ENCODE data around the gene PPP1R27. TPM values are rescaled to one million over a fixed set of nuclear protein-coding genes. Genes with fewer than 3 reads are reported as not detected.

The PPP1R27 gene
- total RNA-seq, 1 donor from 2014 or later, result not detected

- H3K4me1 Mint-ChIP-seq (ENCODE audit: unreplicated experiment), result peaks cover 7% of the 10 kb centered on the region
- TF ChIP-seq, protein P1, sequence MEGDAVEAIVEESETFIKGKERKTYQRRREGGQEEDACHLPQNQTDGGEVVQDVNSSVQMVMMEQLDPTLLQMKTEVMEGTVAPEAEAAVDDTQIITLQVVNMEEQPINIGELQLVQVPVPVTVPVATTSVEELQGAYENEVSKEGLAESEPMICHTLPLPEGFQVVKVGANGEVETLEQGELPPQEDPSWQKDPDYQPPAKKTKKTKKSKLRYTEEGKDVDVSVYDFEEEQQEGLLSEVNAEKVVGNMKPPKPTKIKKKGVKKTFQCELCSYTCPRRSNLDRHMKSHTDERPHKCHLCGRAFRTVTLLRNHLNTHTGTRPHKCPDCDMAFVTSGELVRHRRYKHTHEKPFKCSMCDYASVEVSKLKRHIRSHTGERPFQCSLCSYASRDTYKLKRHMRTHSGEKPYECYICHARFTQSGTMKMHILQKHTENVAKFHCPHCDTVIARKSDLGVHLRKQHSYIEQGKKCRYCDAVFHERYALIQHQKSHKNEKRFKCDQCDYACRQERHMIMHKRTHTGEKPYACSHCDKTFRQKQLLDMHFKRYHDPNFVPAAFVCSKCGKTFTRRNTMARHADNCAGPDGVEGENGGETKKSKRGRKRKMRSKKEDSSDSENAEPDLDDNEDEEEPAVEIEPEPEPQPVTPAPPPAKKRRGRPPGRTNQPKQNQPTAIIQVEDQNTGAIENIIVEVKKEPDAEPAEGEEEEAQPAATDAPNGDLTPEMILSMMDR (conservative IDR thresholded peaks at IDR 0.05), result no peak
- H3K9me3 Mint-ChIP-seq, result no peaks in the 10 kb centered on the region
- H3K27ac Mint-ChIP-seq, result no peak overlapping the region
- H3K36me3 Mint-ChIP-seq, result no peaks in the 10 kb centered on the region
- peaks cover 16% of the 10 kb centered on the region for H3K27me3 Mint-ChIP-seq
- no peak overlapping the region for H3K4me3 Mint-ChIP-seq
- DNase-seq (ENCODE audit: extremely low spot score, unreplicated experiment), result no peak
These were observed 21.5 kb downstream of the PPP1R27 start for GRCh38 chr17:81813371-81813684.

DNA sequence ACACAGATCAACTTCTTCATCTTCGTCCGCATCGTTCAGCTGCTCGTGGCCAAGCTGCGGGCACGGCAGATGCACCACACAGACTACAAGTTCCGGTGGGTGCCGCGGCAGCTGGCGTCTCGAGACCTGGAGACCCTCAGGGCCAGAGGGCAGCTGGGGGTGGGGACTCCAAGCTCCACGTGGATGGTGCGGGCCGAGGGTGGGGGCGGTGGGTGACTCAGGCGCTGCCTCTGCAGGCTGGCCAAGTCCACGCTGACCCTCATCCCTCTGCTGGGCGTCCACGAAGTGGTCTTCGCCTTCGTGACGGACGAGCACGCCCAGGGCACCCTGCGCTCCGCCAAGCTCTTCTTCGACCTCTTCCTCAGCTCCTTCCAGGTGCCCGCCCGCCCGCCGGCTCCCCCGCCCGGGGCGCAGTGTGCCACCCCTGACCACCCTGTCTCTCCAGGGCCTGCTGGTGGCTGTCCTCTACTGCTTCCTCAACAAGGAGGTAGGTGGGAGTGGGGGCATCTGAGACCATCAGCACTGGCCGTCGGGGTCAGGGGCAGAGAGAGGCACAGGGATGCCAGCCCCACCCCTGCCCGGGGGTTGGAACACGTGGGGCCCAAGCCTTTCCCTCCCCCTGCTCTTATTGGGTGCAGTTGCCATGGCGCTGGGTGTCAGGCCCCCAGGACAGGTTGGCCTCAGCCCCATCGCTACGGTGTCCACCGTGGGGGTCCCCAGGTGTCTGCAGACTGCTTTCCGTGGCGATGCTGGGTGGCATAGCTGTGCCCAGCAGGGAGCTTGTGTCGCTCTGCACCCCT, 22.1 kb downstream of the PPP1R27 start:
- no peak for DNase-seq (ENCODE audit: extremely low spot score, unreplicated experiment)
- Mint-ChIP-seq H3K36me3 (no peaks in the 10 kb centered on the region), H3K27me3 (peaks cover 19% of the 10 kb centered on the region), H3K27ac (no peak overlapping the region), H3K4me3 (no peak overlapping the region), H3K4me1 (ENCODE audit: unreplicated experiment) (peaks cover 4% of the 10 kb centered on the region), H3K9me3 (no peaks in the 10 kb centered on the region)
- TF ChIP-seq, protein P1 (conservative IDR thresholded peaks at IDR 0.05), result no peak

DNA sequence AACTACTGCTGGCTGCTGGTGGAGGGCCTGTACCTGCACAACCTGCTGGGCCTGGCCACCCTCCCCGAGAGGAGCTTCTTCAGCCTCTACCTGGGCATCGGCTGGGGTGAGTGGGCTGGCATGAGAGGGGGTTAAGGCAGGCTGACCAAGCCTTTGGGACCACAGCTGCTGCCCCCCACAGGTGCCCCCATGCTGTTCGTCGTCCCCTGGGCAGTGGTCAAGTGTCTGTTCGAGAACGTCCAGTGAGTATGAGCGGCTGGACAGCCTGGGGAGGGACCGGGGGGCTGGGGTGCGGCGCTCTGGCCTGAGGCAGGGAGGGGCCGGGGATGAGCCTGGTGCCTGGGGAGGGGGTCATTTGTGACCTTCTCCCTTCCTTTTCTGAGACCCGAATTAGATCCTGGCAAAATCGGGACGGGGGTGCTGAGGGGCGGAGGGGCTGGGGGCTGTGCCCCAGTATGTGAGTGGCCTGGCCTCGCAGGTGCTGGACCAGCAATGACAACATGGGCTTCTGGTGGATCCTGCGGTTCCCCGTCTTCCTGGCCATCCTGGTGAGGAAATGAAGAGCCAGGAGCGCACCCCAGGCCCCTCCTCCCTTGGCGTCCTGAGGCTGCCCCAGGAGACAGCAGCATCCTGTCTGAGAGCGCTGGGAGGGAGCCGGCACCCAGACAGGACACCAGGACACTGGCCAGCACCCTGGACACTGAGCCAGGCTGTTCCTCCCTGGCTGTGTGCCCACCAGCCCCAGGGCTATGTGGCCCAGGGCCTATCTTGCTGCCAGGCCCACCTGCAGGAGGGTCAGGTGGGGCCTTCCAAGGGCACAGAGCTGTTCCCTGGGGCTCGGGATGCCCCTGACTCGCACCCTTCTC, 22.9 kb downstream of the PPP1R27 start:
- no peak overlapping the region for H3K4me3 Mint-ChIP-seq
- H3K27me3 Mint-ChIP-seq, result peaks cover 26% of the 10 kb centered on the region
- H3K36me3 Mint-ChIP-seq, result no peaks in the 10 kb centered on the region
- DNase-seq (ENCODE audit: extremely low spot score, unreplicated experiment), result no peak
- TF ChIP-seq, protein P1 (conservative IDR thresholded peaks at IDR 0.05), result no peak
- H3K4me1 Mint-ChIP-seq (ENCODE audit: unreplicated experiment), result no peaks in the 10 kb centered on the region
- no peaks in the 10 kb centered on the region for H3K9me3 Mint-ChIP-seq
- H3K27ac Mint-ChIP-seq, result no peak overlapping the region

DNA sequence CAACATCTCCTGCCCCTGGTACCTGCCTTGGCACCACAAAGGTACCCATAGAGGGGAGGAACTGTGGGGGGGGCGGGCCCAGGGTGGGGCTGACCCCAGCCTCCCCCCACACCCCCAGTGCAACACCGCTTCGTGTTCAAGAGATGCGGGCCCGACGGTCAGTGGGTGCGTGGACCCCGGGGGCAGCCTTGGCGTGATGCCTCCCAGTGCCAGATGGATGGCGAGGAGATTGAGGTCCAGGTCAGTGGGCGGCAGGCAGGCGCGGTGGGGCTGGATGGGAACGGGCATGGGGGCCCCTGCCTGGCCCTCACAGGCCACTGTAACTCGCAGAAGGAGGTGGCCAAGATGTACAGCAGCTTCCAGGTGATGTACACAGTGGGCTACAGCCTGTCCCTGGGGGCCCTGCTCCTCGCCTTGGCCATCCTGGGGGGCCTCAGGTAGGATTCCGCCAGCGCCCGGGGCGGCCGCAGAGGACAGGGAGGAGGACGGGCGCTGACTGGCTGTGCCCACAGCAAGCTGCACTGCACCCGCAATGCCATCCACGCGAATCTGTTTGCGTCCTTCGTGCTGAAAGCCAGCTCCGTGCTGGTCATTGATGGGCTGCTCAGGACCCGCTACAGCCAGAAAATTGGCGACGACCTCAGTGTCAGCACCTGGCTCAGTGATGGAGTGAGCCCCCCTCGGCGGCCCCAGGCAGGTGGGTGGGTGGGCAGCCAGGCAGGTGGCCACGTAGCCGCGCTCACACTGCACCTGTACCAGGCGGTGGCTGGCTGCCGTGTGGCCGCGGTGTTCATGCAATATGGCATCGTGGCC, 23.8 kb downstream of the PPP1R27 start:
- Mint-ChIP-seq H3K4me1 (ENCODE audit: unreplicated experiment) (no peaks in the 10 kb centered on the region), H3K4me3 (no peak overlapping the region)
- TF ChIP-seq, protein P1 (conservative IDR thresholded peaks at IDR 0.05), result no peak

DNA sequence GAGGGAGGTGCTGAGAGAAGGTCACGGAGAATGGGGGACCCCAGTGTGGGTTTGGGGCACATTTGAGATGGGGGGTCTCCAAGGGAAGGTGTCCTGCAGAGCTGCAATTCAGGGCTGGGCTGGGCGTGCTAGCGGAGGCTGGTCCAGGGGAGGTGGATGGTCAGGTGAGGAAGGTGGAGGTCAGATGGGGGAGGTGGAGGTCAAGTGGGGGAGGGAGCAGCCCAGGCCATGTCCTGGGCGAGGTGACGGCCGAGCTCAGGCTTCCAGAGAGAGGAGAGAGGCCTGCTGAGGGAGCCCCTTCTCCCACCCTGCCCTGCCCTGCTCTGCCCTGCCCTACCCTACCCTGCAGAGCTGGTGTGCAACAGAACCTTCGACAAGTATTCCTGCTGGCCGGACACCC, 24.4 kb downstream of the PPP1R27 start:
- H3K4me1 Mint-ChIP-seq (ENCODE audit: unreplicated experiment), result no peaks in the 10 kb centered on the region
- no peak overlapping the region for H3K4me3 Mint-ChIP-seq
- no peak overlapping the region for H3K27ac Mint-ChIP-seq
- TF ChIP-seq, protein P1 (conservative IDR thresholded peaks at IDR 0.05), result no peak
- H3K9me3 Mint-ChIP-seq, result no peaks in the 10 kb centered on the region
- H3K36me3 Mint-ChIP-seq, result no peaks in the 10 kb centered on the region
- peaks cover 31% of the 10 kb centered on the region for H3K27me3 Mint-ChIP-seq
- DNase-seq (ENCODE audit: extremely low spot score, unreplicated experiment), result no peak

More for the DNA sequence above, 23.8 kb downstream of the PPP1R27 start:
- Mint-ChIP-seq H3K27me3 (peaks cover 27% of the 10 kb centered on the region), H3K36me3 (no peaks in the 10 kb centered on the region), H3K27ac (no peak overlapping the region), H3K9me3 (no peaks in the 10 kb centered on the region)
- no peak for DNase-seq (ENCODE audit: extremely low spot score, unreplicated experiment)

All from type B pancreatic cell (in vitro differentiated cells).